ENCODE measurements around the gene CORO1C.
A peak's percentile ranks its signal among the peaks of the same experiment; 100 is the strongest.

The CORO1C gene

DNA sequence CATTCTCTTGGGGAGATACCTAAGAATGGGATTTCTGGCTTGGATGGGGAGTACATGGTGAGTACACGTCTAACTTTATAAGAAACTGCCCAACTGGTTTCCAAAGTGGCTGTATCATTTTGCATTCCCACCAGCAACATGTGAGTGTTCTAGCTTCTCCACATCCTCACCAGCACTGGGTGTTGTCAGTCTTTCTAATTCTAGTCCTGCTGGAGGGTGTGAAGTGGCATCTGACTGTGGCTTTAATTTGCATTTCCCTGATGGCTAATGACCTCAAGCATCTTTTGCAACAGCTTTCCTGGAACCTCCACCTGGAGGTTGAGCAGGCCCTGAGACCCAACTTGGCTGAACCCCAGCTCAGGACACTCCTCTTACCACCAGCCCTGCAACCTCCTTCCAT lies 115.4 kb downstream of the CORO1C start:
- DNase-seq (ENCODE audit: low read depth) = no peak

DNA sequence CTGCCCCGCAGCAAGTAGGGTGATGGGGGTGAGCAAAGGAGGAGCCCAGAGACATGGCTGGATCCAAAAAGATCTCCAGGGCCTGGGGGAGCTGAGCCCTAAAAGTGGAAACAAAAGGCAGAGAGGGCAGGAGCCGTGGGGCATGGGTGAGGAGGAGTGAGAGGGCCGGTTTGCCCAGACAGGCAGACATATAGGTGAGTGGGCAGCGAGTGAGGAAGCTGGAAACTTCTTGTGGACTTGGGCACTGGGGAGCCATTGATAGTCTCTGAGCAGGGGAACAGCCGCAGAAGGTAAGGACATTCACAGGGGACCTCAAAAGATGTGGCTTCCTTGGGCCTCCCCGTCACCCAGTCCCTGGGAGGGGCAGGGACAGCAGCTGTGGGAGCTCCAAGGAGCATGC lies 116.7 kb downstream of the CORO1C start:
- no peak for DNase-seq (ENCODE audit: low read depth)

DNA sequence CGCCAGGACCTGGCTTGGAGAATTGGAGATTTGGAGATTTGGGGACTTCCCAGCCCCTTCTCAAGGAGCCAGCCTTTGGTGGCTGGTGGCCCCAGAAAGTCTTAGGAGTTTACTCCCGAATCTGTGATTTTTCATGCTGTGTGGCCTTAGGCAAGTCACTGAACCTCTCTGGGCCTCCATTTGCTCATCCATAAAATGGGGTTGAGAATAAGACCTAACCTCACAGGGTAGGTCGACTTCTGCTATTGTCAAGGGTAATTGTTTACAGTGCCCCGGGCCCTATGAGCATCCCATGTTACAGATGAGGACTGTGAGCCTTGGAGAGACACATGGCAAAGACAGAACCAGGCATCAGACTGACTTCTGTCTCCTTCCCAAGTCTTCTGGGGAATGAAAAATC lies 117.3 kb downstream of the CORO1C start:
- no peak for DNase-seq (ENCODE audit: low read depth)

DNA sequence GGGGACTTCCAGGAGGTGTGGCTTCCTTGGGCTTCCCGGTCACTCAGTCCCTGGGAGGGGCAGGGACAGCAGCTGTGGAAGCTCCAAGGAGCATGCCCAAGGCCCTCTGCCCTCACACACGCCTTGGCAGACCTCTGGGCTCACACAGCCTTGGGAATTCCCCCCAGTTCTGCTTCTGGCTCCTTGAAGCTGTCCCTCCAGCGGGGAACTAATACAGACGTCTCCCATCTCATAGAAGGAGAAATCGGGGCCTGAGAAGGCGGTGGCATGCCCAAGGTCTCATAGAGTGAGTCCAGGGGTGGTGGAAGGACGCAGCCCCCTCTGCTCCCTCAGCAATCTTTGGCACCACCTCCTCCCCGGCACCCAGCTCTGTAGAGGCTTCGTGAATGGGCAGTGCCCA lies 117.8 kb downstream of the CORO1C start:
- DNase-seq (ENCODE audit: low read depth) = no peak

DNA sequence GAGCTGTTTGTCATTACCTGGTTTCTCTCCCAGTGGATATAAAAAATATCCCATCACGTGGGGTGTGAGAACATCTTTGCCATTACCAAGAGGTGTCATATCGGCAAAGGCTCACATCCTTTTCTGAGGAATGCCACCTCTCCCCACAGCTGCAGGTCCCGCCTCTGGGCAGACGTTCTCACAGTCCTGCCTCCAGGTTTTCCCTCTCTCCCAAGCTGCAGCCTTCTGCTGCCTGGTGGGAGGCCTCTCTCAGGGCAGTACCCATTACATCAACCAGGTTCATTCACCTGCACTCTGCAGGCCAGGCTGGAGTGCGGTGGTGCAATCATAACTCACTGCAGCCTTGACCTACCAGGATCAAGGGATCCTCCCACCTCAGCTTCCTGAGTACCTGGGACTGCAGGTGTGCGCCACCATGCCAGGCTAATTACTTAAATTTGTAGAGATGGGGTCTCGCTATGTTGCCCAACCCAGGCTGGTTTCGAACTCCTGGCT lies 118.5 kb downstream of the CORO1C start:
- DNase-seq (ENCODE audit: low read depth) = no peak

DNA sequence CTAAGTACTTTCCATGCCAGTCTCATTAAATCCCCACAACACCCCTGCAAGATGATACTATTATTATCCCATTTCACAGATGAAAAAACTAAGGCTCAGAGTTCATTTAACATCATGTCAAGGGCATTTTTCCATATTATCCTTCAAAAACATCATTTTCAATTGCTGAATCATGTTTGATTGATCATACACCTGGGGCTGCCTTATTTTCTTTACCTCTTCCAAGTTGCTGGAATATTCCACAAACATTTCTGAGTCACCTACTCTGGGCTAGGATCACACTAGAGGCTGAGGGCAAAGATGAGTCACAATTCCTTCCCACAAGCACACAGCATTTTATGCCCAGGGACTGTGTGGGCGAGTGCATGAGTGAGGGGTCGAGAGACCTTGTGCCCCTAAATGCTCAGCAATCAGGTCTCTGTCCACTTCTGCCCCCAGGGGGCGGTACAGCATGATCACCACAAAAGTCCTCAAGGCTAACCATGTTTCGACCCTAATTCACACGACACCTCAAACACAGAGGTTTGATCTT lies 119.4 kb downstream of the CORO1C start:
- peak; percentile 56 for DNase-seq (ENCODE audit: low read depth)

DNA sequence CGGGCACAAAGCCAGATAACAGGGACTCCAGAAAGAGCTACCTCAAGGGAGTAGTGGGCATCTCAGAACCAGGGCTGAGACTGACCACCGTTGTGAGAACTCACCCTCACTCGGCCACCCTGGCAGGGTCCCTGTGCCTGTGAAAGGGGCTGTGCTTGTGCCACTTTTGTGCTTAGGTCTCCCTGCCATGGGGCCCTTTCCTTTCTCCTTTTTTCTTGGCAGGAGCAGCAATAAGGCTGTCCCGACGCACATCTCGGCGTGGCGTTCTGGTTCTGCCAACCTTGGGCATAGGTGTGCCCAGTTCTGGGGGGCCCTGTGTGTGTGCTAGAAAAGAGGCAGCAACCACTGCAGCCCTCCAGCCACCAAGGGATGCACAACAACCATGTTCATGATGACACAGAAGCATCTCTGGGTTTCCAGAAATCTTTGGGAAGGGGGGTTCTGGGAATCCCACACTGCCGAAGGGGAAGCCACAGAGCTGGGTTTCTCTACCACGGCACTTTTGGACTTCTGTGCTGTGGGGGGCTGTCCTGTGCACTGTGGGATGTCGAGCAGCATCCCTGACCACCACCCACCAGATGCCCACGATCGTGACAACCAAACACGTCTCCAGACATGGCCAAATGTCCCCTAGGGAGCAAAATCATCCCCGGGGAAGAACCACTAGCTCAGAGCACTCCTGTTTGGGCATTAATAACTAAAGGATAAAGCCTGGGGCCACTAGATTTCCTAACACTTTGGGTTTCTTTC lies 120.3 kb downstream of the CORO1C start:
- DNase-seq (ENCODE audit: low read depth) = no peak

DNA sequence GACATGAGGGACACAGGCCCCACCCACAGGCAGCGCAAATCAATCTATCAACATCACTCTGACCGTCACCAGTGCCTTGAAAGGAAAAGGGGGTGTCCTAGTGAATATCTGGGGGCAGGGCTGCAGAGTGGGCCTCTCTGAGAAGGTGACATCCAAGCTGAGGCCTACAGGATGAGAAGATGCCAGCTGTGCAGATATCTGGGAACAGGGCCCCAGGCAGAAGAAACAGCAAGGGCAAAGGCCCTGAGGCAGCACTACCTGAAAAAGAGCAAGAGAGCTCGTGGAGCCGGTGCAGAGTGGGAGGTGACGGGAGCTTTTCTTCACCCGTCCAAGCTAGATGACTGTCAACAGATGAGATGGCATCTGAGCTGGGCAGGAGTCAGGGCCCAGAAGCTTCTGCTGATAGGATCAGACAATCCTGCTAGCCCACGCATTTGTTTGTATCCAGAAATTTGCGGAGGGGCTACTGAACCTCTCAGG lies 120.9 kb downstream of the CORO1C start:
- DNase-seq (ENCODE audit: low read depth) = no peak

DNA sequence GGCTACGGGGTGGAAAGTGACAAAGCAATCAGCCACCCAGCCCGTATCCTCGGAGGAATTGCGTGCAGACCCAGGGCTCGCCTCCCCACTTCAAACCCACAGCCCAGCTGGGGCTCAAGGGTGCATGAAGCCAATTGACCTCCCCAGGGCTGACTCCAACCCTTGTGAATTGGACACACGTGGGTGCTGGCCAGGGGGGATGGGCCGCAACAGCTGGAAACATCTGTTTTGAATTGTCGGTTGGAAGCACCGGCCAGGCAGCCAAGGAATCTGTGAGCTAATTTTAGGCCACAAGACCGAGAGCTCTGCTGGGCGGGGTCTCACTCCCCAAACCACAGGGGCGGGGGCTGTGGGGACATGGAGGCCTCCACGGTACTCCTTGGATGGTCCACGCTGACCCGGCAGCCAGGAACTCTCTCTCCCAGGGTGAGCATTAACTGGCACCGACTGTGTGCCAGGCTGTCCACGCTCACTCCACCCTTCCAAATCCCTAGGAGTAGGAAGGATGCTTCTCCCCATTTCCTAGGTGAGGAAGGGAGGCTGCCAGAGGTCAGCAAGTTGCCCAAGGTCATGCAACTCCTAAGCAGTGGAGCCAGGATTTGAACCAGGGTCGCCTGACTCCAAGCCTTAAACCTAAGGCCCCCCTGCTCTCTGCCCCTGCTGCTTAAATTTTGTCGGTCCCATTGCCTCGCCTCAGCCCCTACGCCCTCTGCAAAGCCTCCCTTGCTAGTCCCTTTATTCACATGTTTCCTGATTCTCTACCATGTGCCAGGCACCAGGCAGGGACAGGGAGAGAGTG lies 121.6 kb downstream of the CORO1C start:
- DNase-seq (ENCODE audit: low read depth) = no peak

DNA sequence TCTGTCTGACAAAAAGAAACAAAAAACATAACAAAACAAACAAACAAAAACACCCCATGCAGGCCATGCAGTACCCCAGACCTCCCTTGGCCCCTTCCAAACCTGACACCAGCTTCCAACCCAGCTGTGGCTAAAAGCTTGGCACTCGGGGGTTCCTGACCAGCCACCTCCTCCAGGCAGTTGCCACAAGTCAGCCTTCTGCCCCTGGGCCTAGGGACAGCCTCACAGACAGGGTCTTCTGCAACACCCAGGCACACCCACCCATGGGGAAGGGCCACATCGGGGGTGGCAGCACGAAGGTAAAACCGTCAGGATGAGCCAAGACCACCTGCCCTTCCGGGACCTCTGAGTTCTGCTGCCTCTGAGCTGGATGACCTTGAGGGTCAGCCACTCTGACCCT lies 122.7 kb downstream of the CORO1C start:
- DNase-seq (ENCODE audit: low read depth) = no peak

DNA sequence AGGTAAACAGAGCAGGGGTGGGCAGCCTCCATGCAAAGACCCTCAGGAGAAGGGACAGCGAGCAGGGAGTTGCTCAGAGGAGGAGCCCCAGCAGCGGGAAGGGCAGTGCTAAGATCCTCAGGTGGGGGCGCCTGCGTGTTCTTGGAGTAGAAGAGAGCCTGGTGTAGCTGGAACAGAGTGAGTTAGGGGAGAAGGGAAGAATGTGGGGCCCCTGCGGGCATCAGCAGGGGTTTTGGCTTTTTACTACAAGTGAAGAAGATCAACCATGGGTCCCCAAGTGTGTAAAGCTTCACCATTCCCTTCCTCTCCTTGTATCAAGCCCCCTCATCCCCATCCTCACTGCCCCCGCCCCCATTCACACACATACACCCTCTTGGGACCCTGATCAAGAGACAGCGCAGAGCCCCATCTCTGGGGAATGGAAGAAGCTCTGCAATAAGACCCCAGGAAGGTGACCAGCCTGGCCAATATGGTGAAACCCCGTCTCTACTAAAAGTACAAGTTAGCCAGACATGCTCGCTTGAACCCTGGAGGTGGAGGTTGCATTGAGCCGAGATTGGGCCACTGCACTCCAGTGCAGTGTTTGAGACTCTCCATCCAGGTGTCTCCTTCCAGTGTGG lies 123.2 kb downstream of the CORO1C start:
- DNase-seq (ENCODE audit: low read depth) = no peak

DNA sequence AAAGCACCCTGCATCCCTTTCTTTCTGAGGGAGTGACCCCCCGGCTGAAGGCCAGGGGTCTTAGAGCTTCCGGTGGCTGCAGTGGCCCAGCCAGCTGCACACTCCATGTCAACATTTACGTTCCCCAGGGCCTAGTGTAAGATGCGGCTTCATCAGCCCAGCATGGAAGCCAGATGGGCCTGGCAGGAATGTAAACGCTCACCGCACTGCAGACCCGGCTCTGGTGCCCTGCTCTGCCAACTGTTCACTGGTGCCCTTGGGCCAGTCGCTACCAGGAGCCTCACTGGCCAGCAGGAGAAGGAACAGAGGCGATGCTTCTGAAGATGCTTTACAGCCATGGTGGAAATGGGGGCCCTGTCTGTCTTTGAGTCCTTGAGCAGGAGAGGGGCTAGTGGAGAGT lies 124.8 kb downstream of the CORO1C start:
- no peak for DNase-seq (ENCODE audit: low read depth)

DNA sequence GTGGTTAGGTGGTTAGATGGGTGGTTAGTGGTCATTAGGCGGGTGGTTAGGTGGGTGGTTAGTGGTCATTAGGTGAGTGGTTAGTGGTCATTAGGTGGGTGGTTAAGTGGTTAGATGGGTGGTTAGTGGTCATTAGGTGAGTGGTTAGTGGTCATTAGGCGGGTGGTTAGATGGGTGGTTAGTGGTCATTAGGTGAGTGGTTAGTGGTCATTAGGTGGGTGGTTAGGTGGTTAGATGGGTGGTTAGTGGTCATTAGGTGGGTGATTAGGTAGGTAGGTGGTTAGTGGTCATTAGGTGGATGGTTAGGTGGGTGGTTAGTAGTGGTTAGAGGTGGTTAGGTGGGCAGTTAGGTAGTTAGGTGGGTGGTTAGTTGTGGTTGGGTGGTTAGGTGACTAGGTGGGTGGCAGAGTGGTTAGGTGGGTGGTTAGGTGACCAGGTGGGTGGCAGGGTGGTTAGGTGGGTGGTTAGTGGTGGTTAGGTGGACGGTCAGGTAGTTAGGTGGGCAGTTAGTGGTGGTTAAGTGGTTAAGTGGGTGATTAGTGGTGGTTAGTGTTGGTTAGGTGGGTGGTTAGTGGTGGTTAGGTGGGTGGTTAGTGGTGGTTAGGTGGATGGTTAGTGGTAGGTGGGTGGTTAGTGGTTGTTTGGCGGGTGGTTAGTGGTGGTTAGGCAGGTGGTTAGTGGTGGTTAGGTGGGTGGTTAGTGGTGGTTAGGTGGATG lies 125.5 kb downstream of the CORO1C start:
- DNase-seq (ENCODE audit: low read depth) = no peak

DNA sequence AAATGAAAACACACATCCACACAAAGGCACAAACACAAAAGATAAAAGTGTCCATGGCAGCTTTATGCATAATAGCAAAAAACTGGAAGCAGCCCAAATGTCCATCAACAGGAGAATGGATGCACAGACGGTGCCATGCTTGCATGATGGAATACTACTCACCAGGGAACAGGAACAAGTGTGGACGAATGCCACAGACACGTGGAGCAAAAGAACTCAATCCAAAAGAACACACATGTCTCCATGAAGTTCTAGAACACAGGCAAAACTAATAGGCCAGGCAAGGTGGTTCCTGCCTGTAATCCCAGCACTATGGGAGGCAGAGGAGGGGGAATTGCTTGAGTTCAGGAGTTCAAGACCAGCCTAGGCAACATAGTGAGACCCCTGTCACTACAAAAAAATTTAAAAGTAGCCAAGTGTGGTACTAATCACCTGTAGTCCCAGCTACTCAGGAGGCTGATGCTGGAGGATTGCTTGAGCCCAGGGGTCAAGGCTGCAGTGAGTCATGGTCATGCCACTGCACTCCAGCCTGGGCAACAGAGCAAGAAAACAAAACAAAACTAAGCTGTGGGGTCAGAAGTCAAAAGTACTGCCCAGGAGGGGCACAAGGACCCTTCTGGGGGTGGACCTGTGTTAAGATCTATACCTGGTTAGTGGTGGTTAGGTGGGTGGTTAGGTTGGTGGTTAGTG lies 126.2 kb downstream of the CORO1C start:
- DNase-seq (ENCODE audit: low read depth) = no peak

DNA sequence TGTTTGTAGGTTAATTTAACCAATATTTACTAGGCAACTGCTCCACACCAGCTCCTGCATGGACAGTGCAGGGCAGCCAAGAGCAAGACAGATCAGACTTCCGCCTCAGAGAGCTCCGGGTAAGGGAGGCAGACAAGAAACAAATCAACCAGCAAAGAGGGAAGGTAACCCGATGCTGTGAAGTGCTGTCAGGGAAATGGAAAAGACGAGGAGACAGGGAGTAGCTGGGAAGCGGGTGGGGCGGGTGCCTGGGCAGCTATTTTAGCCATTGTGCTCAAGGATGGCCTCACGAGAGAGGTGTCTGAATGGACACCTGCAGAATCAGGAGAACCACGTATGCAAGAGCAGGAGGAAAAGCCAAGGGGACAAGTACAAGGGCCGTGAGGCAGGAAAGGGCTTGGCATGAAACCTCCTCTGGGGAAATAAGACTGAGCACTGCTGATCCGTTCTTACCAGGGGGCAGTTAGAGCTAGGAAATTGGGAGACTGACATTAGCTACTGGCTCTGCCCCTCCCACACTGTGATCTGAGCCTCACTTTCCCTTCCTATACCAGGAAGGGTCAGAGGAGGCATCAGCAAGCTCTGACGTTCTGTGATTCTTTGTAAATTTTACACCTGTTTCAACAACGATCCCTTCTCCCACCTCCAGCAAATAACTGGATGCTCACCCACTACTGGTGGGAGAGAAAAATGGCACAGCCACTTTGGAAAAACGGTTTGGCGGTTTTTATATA lies 126.9 kb downstream of the CORO1C start:
- no peak for DNase-seq (ENCODE audit: low read depth)

DNA sequence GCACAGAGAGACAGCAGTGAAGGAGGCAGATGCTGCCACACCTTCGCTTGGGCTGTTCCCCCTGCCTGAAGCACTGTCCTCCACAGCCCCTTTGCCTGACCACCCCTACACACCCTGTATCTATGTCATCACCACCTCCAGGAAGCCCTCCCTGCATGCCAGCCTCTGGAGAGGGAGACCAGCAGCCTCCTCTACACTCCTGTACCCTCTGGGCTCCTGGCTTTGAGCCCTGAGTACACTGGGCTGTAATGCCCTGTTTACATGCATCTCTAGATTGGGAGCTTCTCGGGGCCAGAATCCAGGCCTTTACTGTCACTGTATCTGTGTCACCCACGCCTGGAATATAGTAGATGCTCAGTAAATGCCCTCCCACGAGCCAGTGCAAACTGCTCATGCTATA lies 127.6 kb downstream of the CORO1C start:
- no peak for DNase-seq (ENCODE audit: low read depth)

DNA sequence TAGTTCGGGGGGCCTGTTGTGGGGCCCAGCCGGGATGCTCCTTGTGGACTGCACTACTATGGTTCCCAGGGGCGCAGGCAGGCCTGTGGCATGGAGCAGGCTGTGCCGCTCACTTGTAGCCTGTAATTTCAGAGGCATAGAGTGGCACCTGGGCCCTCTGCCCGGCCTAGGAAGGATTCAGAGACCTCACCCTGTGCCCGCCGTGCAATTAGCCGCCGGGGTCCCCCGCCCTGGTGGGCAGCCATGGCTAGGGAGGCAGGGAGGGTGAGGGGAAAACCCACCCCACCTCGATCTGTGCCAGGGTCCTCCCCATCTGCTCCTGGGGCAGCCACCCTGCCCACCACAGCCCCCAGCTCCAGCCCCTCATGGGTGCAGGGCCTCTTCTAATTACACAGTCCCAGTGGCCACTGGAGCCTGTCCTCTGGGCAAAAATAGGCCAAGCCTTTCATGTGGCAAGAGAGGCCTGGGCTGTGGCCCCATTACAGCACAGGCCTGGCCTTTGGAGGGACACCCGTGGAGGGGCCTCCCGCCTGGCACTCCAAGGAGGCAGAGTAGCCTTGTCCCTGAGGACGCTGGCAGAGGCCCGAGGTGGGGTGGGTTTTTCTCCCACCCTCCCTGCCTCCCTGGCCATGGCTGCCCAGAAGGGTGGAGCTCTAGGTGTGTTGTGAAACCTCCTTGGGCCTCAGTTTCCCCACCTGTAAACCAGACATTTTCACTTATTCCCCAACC lies 128.2 kb downstream of the CORO1C start:
- no peak for DNase-seq (ENCODE audit: low read depth)

DNA sequence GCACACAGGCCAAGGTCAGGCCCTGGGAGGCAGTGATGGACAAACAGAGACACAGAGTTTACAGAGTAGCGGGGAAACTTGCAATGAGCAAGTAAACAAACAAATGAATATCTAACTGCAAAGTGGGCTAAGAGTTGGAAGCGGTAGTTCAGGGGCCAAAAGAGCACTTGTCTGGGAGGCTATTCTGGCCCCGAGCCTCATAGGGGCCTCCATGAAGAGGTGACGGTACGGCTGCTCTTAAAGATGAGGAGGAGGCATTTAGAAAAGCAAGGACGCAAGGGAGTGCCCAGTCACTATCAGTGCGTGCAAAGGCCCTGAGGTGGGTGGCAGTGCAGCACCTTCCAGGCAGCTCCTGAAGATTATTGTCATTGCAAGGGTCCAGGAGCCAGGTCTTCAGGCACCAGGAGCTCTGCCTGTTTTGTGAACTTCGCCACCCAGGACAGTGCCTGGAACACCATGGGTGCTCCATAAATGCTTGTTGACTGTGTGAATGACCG lies 129.1 kb downstream of the CORO1C start:
- DNase-seq (ENCODE audit: low read depth) = no peak

DNA sequence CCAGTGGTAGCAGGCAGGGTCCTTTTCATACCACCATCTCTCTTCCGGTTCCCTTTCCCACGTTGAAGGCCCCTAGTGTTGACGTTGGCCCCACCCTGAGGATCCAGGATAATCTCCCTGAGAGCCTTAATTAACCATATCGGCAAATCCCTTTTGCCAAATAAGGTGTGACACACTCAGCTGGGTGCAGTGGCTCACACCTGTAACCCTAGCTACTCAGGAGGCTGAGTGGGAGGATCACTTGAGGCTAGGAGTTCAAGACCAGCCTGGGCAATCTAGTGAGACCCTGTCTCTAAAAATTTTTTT lies 130.7 kb downstream of the CORO1C start:
- no peak for DNase-seq (ENCODE audit: low read depth)

All from non-pigmented ciliary epithelial cell (primary cell).